GM23248 (cell line): ENCODE measurements around the gene ZNF574.

ENCODE experiments used
- EZH2 ChIP-seq: fragments of 200-600 bp; sonication (generic); IDR thresholded peaks from 2 replicates; pipeline ENCODE4 v1.6.1; 2018; ENCODE audit warnings: antibody characterized with exemption, mild to moderate bottlenecking; ENCODE audit not compliant: insufficient read depth, poor library complexity, severe bottlenecking
- EZH2phosphoT487 ChIP-seq: fragments of 200-600 bp; sonication (generic); IDR thresholded peaks from 2 replicates; pipeline ENCODE4 v1.6.1; 2018; ENCODE audit warnings: antibody characterized with exemption, moderate library complexity, mild to moderate bottlenecking, low read depth; ENCODE audit not compliant: insufficient read depth

- TF ChIP-seq EZH2phosphoT487 (no peak), EZH2 (no peak)
Observed at GRCh38 chr19:42088471-42089190, 12.7 kb downstream of the ZNF574 start.
